NCI-H748 (cell line): ENCODE results near the gene SLC11A2.

Source experiments
- DNase-seq: peaks from one replicate; lab custom pipeline; 2025; ENCODE audit not compliant: unreplicated experiment; lab: John Stamatoyannopoulos, UW

SLC11A2 gene

GRCh38 chr12:51025836-51026638 lies at the start of gene SLC11A2:
SLC11A2 (minus strand) TSS chr12:51026384; CDS start chr12:51010728, 15,656 bp downstream.
- DNase-seq = peak; percentile 97

GRCh38 chr12:51075390-51075789 lies 49.2 kb upstream of the SLC11A2 start:
- no peak for DNase-seq

- DNase-seq = no peak
These were observed 45.5 kb upstream of the SLC11A2 start for GRCh38 chr12:51071663-51072062.

GRCh38 chr12:51070004-51070403 lies 43.8 kb upstream of the SLC11A2 start:
- no peak for DNase-seq

GRCh38 chr12:51067771-51068170 lies 41.6 kb upstream of the SLC11A2 start:
- DNase-seq = no peak

GRCh38 chr12:51067229-51067628 lies 41.0 kb upstream of the SLC11A2 start:
- DNase-seq = no peak

- DNase-seq = no peak
These were observed 39.3 kb upstream of the SLC11A2 start for GRCh38 chr12:51065530-51065929.

- DNase-seq = no peak
These were observed 36.6 kb upstream of the SLC11A2 start for GRCh38 chr12:51062631-51063397.

- DNase-seq = no peak
These were observed 32.9 kb upstream of the SLC11A2 start for GRCh38 chr12:51059086-51059485.

- no peak for DNase-seq
These were observed 30.1 kb upstream of the SLC11A2 start for GRCh38 chr12:51056242-51056641.

GRCh38 chr12:51055060-51055459 lies 28.9 kb upstream of the SLC11A2 start:
- no peak for DNase-seq

GRCh38 chr12:51051787-51052186 lies 25.6 kb upstream of the SLC11A2 start:
- no peak for DNase-seq

- DNase-seq = no peak
These were observed 23.3 kb upstream of the SLC11A2 start for GRCh38 chr12:51049525-51049924.

GRCh38 chr12:51048661-51049251 lies 22.6 kb upstream of the SLC11A2 start:
- peak; percentile 22 for DNase-seq

GRCh38 chr12:51047655-51048540 lies 21.7 kb upstream of the SLC11A2 start, which contains the start of gene LETMD1:
LETMD1 (plus strand) TSS chr12:51048327; CDS start chr12:51048357, 30 bp downstream.
- DNase-seq = peak; percentile 98

GRCh38 chr12:51036279-51036678 lies 10.1 kb upstream of the SLC11A2 start:
- DNase-seq = no peak

- DNase-seq = no peak
These were observed 7.4 kb upstream of the SLC11A2 start for GRCh38 chr12:51033457-51034089.

GRCh38 chr12:51033048-51033447 lies 6.9 kb upstream of the SLC11A2 start:
- DNase-seq = no peak

GRCh38 chr12:51028813-51029150 lies 2.6 kb upstream of the SLC11A2 start:
- no peak for DNase-seq

- peak; percentile 76 for DNase-seq
These were observed 2.1 kb upstream of the SLC11A2 start for GRCh38 chr12:51028126-51028812.
